ENCODE data around the gene XKR3.
"Not testable (repeated sequence)": the region's sequence is repeated elsewhere in the genome, so short reads cannot be mapped to it uniquely, and the experiment has no call there.

XKR3 gene

DNA sequence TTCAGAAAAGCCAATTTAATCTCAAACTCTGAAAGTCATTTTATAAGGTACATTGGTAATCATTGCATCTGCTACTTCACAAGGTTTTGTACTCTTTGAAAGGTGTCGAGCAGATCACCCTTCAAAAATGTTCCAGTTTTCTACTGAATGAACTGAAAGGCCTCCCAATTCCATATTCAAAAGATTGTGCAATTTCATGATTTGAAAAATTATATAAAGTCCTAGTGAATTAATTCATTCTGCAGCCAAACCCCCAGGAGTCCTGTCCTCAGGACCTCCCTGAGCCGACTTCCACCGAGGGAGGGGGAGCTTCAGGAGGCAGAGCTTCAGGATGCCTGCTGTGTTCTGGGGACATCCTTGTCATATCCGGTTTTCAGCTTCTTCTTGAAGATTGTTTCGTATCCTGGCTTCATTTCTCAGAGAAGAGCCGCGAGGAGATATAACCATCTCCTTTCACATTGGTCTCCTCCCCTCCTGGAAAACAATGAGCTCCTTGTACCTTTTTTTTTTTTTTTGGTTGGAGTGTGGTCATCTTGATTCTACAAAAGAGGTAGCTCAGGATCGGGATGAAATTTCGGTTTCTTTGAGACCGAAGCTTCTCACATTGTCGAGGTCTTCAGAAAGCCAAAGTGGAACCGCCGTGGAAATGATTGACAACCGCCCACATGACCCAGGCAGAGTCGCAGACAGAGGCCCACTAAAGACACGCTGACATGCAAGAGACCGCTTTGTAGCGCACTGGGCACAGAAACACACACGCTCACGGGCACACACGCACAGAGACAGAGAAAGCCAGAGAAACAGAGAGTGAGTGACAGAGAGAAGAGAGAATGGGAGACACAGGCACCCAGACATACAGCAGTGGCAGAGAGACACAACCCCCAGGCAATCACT lies 77.7 kb downstream of the XKR3 start:
- not testable (repeated sequence) for DNase-seq

DNA sequence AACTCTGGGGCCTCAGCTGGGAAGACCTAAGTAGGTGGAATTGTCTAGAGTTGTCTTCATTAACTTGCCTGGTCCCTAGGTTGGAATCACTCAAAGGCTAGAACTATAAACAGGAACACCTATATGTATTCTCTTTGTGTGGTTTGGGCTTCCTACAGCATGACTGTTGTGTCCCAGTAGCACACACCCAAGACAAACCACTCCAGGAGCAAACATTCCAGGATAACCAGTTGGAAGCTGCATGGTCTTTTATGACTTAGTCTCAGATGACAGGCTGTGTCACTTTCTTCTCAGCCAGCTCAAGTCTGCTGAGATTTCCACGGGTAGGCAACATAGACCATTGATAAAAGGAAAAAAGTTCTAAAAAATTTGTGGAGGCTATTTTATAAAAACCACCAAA lies 90.9 kb downstream of the XKR3 start:
- DNase-seq: not testable (repeated sequence)
